HG03354 (cell line): ENCODE measurements around the gene NKIRAS2.

ENCODE experiments used
- ATAC-seq: cut with Tn5 transposase; IDR thresholded peaks from one replicate; pipeline ENCODE4 v1.9.1; 2021; ENCODE audit warnings: mild to moderate bottlenecking; ENCODE audit not compliant: unreplicated experiment, poor library complexity, severe bottlenecking

The NKIRAS2 gene

DNA sequence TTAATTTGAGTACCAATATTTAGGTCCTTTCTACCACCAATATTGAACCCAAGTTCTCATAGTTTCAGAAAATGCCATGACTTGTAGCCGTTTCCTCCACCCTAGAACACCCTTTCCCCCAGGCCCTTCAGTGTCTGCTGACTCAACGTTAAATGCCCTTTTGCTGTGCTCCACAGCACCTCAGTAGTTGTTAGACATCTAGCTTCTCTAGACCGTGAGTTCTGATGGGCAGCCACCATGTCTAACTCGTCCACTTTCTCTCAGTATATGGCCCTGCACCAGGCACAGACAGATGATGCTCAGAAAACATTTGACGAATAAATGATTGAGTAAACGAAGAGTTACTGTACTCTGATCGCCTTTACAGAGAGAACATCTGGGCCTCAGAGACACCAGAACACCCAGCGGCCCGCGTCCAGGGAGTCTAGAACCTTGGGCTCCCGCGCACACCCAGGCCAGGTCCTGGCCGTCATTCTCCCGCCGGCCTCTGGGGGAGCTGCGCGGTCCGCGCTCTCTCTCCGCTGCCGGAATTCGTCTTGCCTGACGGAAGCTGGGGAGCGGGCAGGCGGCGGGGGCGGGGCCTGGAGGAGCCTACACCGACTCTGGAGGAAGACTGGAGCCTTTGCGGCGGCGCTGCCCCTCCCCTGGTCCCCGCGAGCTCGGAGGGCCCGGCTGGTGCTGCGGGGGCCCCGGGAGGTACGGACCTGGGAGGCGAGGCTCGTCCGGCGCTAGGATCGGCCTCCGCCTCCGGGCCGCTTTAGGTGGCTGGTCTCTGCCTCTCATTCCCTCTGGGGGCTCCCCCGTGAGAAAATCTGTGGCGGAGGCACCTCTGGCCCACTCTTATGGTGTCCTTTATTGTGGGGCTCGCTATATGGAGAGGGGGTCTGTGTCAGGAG, at the start of gene NKIRAS2:
TSS of gene NKIRAS2 (plus strand) at position 582 of the 896 bp plus-strand sequence. CDS start 1,488 bp downstream, outside the sequence.
- ATAC-seq, result peak; percentile 64

DNA sequence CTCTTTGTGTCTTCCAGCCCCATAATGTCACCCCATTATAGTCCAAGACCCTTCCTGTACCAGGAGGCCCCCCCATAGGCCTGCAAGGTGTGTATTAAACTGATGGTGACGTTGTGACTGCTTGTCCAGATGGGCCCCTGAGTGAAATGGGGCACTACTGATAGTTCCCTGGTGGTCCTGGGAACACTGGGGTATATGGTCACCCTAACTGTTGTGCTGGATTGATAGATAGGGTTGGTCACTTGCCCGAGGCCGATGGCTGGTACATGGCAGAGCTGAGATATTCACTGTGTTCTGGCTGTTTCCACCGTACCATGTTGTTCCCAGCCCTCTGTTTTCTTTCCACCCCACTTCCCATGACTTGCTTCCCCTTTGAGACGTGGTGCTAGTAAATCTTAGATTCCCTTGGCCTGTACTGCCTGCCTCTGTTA, 49.0 kb upstream of the NKIRAS2 start:
- no peak for ATAC-seq

GRCh38 chr17:41971721-41972523, 48.0 kb upstream of the NKIRAS2 start:
- ATAC-seq, result no peak

GRCh38 chr17:41972571-41973407, 47.1 kb upstream of the NKIRAS2 start:
- peak; percentile 42 for ATAC-seq

DNA sequence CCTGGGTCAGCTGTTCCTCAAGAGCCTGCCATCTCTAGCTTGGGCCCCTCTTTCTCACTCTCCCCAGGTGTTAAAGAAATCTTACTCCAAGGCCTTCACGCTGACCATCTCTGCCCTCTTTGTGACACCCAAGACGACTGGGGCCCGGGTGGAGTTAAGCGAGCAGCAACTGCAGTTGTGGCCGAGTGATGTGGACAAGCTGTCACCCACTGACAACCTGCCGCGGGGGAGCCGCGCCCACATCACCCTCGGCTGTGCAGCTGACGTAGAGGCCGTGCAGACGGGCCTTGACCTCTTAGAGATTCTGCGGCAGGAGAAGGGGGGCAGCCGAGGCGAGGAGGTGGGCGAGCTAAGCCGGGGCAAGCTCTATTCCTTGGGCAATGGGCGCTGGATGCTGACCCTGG, 46.5 kb upstream of the NKIRAS2 start:
- no peak for ATAC-seq

- ATAC-seq, result no peak
Measured at GRCh38 chr17:41974031-41974430, 45.9 kb upstream of the NKIRAS2 start.

DNA sequence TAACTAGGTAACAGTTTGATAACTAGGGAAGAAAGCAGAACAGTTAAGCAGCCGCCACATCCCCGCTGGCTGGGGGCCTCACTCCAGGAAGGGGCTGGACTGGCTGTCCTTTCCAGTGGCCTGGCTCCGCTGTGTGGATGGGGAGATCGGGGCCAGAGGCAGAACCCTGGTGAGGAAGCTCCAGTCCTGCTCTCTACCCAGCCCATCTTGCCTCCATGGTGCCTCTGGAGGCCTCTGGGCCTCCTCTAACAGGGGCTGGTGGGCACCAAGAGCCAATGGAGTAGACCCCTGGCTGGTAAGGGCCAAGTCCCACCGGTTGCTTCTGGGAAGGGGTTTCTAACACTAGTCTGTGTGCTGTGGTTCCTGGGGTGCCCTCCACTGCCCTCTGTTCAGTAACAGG, 45.2 kb upstream of the NKIRAS2 start:
- ATAC-seq, result no peak

- ATAC-seq, result no peak
Measured at GRCh38 chr17:41975099-41976083, 44.5 kb upstream of the NKIRAS2 start.

DNA sequence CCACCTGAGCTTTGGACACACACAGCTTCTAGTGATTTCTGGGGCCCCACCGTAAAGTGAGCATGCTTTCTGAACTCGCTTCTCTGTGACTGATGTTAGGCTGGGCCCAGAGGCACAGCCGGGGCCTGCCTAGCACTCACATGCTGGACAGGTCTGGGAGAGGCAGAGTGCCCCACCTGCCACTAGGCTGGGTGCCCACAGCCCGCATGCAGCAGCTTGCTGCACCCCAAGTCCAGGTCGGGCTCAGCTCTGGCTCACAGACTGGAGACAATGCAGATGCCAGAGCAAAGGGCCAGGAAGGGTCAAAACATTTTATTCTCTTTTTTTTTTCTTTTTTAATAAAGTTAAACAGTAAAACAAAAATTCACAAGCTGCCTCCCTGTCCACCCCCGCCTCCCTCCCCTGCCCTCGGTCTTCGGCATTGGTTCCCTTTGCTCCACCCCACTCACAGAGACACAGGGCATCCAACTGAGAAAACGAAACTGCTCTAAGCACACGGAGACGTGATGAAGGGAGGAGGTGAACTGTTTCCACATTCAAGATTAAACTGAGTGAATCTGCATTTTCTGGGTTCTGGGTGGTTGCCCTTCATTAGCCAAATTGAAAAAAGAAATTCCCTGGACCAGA, 43.6 kb upstream of the NKIRAS2 start:
- ATAC-seq, result no peak

DNA sequence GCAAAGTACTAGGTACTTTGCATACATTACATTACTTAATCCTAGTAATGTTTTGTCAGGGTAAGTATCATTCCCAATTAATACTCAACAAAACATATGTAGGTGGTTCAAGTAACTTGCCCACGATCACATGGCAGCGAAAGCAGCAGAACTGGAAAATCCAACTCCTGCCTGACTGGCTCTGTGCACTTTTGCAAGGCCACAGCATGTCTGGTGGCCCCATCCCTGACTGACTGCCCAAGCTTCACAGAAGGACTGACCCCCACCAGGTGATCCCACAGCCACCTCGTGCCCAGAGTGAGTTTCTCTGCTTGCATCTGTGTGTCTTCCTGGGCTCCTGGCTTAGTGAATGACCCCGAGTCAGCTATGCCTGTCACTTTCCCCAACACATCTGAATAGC, 41.9 kb upstream of the NKIRAS2 start:
- no peak for ATAC-seq

DNA sequence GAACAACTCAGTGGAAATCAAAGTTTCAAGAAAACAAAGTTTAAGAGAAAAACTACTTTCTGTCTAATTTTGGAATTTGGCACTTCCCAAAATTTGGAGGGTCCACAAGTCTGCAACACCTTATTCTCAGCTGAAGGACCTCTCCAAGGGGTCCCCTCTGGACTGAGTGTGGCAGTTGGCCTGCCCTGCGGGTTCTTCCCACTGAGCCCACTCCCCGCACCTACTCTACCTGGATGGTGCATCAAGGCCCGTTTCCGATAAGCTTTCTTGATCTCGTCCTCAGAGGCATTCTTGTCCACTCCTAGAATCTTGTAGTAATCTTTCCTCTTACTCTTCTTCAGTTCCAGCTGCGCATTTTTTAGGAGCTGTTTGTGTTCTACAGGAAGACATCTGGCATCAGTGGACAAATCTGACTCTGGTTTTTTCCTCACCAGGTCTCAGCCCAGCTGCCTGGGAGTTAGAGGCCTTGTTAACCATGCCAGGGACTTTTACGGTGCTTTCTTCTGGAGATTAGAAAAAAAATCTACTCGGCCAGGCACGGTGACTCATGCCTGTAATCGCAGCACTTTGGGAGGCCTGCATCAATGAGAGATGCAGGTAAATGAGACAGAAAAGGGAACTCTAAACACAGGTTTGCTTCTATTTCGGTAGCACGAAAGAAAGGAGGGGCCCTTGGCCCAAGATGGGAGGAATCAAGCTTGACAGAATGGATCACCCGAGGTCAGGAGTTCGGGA, 37.7 kb upstream of the NKIRAS2 start:
- ATAC-seq, result no peak

DNA sequence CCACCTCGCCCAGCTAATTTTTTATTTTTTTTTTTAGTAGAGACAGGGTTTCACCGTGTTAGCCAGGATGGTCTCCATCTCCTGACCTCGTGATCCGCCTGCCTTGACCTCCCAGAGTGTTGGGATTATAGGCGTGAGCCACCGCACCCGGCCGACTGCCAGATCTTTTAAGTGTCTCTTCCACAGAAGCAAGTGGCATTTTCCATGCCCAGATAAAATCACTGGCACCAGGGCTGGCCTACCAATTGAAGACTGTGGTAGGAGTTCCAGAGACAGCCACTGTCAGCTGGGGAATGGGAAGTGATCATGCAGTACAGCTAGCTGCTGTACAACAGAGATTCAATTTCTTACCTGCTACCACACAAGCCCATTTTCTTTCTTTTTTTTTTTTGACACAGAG, 35.4 kb upstream of the NKIRAS2 start:
- ATAC-seq, result no peak

DNA sequence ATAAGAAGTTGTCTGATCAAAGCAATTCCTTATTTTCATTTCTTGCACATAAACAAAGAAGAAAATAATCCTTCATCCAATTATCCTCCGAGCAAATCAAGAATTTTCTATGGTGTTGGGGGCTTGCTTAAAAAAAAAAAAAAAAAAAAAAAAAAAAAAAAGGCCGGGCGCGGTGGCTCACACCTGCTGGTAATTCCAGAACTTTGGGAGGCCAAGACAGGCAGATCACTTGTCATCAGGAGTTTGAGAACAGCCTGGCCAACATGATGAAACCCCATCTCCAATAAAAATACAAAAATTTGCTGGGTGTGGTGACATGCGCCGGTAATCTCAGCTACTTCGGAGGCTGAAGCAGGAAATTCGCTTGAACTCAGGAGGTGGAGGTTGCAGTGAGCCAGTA, 34.0 kb upstream of the NKIRAS2 start:
- no peak for ATAC-seq

DNA sequence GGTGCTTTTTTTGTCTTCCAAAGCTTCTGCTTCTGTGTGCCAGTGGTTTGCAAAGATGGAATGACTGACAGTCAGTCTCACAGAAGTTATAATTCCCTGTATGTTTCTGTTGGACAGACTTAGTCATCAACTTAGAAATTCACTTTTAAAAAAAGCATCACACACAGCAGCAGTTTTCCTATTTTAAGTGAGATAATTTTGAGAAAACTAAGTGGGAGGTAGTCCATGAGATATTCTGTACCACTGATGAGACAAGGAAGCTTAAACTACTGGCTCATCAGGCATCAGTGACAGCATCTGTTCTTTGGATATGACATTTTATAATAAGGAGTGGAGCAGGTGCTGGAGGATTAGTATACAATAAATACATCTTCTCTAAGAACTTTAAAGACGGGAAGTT, 33.3 kb upstream of the NKIRAS2 start:
- ATAC-seq, result no peak

- ATAC-seq, result no peak
Measured at GRCh38 chr17:41987642-41988041, 32.2 kb upstream of the NKIRAS2 start.

DNA sequence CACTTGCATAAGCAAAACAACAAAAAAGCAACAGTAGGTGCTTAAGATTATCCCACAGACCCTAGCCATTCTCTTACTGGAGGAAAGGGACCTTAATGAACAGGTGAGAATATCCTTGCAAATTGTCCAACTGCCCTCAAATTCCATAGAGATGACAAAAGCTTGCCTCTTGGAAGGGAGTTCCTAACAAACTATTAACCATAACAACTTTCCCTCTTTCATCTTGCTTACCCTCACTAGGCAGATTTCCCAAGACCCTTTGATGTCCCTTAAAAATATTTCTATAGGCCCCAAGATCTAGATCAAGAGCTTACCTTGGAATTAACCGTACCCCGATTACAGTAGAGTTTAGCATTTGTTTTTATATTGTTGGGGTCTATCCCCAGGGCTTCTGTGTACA, 31.5 kb upstream of the NKIRAS2 start:
- no peak for ATAC-seq

GRCh38 chr17:41989702-41990419, 30.0 kb upstream of the NKIRAS2 start:
- no peak for ATAC-seq
